Measurements from ENCODE around the gene NCAPD2.
"Not testable (repeated sequence)": the region's sequence is repeated elsewhere in the genome, so short reads cannot be mapped to it uniquely, and the experiment has no call there.

The NCAPD2 gene

DNA sequence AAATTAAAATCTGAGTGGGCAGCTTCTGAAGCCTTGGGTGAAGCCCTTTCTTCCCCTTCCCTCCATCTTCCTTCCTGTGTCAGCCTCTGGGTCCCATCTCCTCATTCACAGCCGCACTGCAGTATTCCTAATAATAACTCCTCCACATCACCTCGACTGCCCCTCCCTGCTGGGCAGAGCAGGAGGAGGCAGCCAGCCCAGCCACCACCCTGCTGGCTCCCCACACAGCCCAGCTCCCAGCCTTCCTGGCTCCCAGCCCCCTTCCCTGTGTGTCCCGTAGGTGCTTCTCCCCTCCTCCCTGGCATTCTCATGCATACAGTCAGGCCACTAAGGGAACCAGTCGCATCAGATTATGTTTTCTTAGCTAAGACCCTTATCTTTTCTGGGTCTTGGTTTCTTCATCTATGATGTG, 58.2 kb downstream of the NCAPD2 start:
- Histone ChIP-seq H3K27ac (ENCODE audit: low read depth, low read length) (no peak overlapping the region), H3K4me3 (ENCODE audit: low read depth, low read length) (no peak overlapping the region), H3K36me3 (ENCODE audit: control insufficient read depth, insufficient read depth, low read length) (peaks cover 47% of the 10 kb centered on the region), H3K27me3 (ENCODE audit: control insufficient read depth, insufficient read depth, low read length) (no peaks in the 10 kb centered on the region), H3K9me3 (ENCODE audit: control insufficient read depth, insufficient read depth, low read depth, low read length) (no peaks in the 10 kb centered on the region), H3K9ac (ENCODE audit: low read length) (no peak overlapping the region), H3K4me1 (ENCODE audit: control insufficient read depth, insufficient read depth, low read length) (peaks cover 20% of the 10 kb centered on the region)

GRCh38 chr12:6553051-6553868, 59.4 kb downstream of the NCAPD2 start:
- Histone ChIP-seq H3K36me3 (ENCODE audit: control insufficient read depth, insufficient read depth, low read length) (peaks cover 44% of the 10 kb centered on the region), H3K9me3 (ENCODE audit: control insufficient read depth, insufficient read depth, low read depth, low read length) (no peaks in the 10 kb centered on the region), H3K27me3 (ENCODE audit: control insufficient read depth, insufficient read depth, low read length) (no peaks in the 10 kb centered on the region), H3K4me1 (ENCODE audit: control insufficient read depth, insufficient read depth, low read length) (peaks cover 20% of the 10 kb centered on the region), H3K27ac (ENCODE audit: low read depth, low read length) (no peak overlapping the region), H3K4me3 (ENCODE audit: low read depth, low read length) (no peak overlapping the region; the same call in 1 of the 2 replicates), H3K9ac (ENCODE audit: low read length) (no peak overlapping the region)

- Histone ChIP-seq H3K4me1 (ENCODE audit: control insufficient read depth, insufficient read depth, low read length) (peaks cover 20% of the 10 kb centered on the region), H3K4me3 (ENCODE audit: low read depth, low read length) (peak overlapping the region; percentile 85), H3K27ac (ENCODE audit: low read depth, low read length) (no peak overlapping the region), H3K9me3 (ENCODE audit: control insufficient read depth, insufficient read depth, low read depth, low read length) (no peaks in the 10 kb centered on the region), H3K36me3 (ENCODE audit: control insufficient read depth, insufficient read depth, low read length) (peaks cover 40% of the 10 kb centered on the region), H3K27me3 (ENCODE audit: control insufficient read depth, insufficient read depth, low read length) (no peaks in the 10 kb centered on the region), H3K9ac (ENCODE audit: low read length) (peak overlapping the region; percentile 65)
Observed at GRCh38 chr12:6554168-6555017, 60.5 kb downstream of the NCAPD2 start.

GRCh38 chr12:6555018-6555691, 61.3 kb downstream of the NCAPD2 start:
- Histone ChIP-seq H3K36me3 (ENCODE audit: control insufficient read depth, insufficient read depth, low read length) (peaks cover 41% of the 10 kb centered on the region), H3K4me1 (ENCODE audit: control insufficient read depth, insufficient read depth, low read length) (peaks cover 20% of the 10 kb centered on the region), H3K9ac (ENCODE audit: low read length) (peak overlapping the region; percentile 65), H3K9me3 (ENCODE audit: control insufficient read depth, insufficient read depth, low read depth, low read length) (no peaks in the 10 kb centered on the region), H3K27ac (ENCODE audit: low read depth, low read length) (no peak overlapping the region), H3K27me3 (ENCODE audit: control insufficient read depth, insufficient read depth, low read length) (no peaks in the 10 kb centered on the region), H3K4me3 (ENCODE audit: low read depth, low read length) (peak overlapping the region; percentile 85)

- not testable (repeated sequence) for H3K4me3 ChIP-seq (ENCODE audit: low read depth, low read length); H3K9ac ChIP-seq (ENCODE audit: low read length); H3K9me3 ChIP-seq (ENCODE audit: control insufficient read depth, insufficient read depth, low read depth, low read length); H3K27me3 ChIP-seq (ENCODE audit: control insufficient read depth, insufficient read depth, low read length); H3K27ac ChIP-seq (ENCODE audit: low read depth, low read length)
- H3K36me3 ChIP-seq (ENCODE audit: control insufficient read depth, insufficient read depth, low read length): peaks cover 43% of the 10 kb centered on the region
- peaks cover 20% of the 10 kb centered on the region for H3K4me1 ChIP-seq (ENCODE audit: control insufficient read depth, insufficient read depth, low read length)
Observed at GRCh38 chr12:6556496-6556817, 62.6 kb downstream of the NCAPD2 start.

DNA sequence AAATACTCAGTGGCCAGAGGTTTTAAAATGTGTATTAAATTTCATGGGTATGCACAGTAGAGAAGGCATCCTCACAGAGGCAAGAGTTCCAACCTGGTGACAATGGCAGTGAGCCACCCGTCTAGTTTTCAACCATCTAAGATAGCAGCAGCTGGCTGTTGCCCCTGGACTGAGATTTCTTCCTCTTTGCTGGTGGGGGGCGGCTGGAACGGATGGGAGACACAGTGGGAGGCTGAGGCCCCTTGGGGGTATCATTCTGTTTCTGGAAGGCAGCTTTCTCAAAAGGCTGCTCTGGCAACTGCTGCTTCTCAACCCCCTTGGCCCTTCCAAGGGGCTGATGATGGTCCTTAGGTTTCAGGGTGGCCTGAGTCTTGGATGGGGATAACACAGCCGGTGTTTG, 63.0 kb downstream of the NCAPD2 start:
- H3K9ac ChIP-seq (ENCODE audit: low read length): no peak overlapping the region
- peaks cover 47% of the 10 kb centered on the region for H3K36me3 ChIP-seq (ENCODE audit: control insufficient read depth, insufficient read depth, low read length)
- no peak overlapping the region for H3K4me3 ChIP-seq (ENCODE audit: low read depth, low read length)
- H3K9me3 ChIP-seq (ENCODE audit: control insufficient read depth, insufficient read depth, low read depth, low read length): no peaks in the 10 kb centered on the region
- no peak overlapping the region for H3K27ac ChIP-seq (ENCODE audit: low read depth, low read length)
- H3K4me1 ChIP-seq (ENCODE audit: control insufficient read depth, insufficient read depth, low read length): peaks cover 20% of the 10 kb centered on the region
- H3K27me3 ChIP-seq (ENCODE audit: control insufficient read depth, insufficient read depth, low read length): no peaks in the 10 kb centered on the region

GRCh38 chr12:6558014-6558760, 64.3 kb downstream of the NCAPD2 start:
- not testable (repeated sequence) for H3K9ac ChIP-seq (ENCODE audit: low read length); H3K4me3 ChIP-seq (ENCODE audit: low read depth, low read length); H3K9me3 ChIP-seq (ENCODE audit: control insufficient read depth, insufficient read depth, low read depth, low read length); H3K27me3 ChIP-seq (ENCODE audit: control insufficient read depth, insufficient read depth, low read length); H3K27ac ChIP-seq (ENCODE audit: low read depth, low read length)
- peaks cover 11% of the 10 kb centered on the region for H3K4me1 ChIP-seq (ENCODE audit: control insufficient read depth, insufficient read depth, low read length)
- H3K36me3 ChIP-seq (ENCODE audit: control insufficient read depth, insufficient read depth, low read length): peaks cover 61% of the 10 kb centered on the region

- Histone ChIP-seq H3K36me3 (ENCODE audit: control insufficient read depth, insufficient read depth, low read length) (peaks cover 70% of the 10 kb centered on the region), H3K4me3 (ENCODE audit: low read depth, low read length) (no peak overlapping the region), H3K9ac (ENCODE audit: low read length) (no peak overlapping the region), H3K27me3 (ENCODE audit: control insufficient read depth, insufficient read depth, low read length) (no peaks in the 10 kb centered on the region), H3K9me3 (ENCODE audit: control insufficient read depth, insufficient read depth, low read depth, low read length) (no peaks in the 10 kb centered on the region), H3K4me1 (ENCODE audit: control insufficient read depth, insufficient read depth, low read length) (peaks cover 5% of the 10 kb centered on the region), H3K27ac (ENCODE audit: low read depth, low read length) (no peak overlapping the region)
Observed at GRCh38 chr12:6559500-6559899, 65.6 kb downstream of the NCAPD2 start.

GRCh38 chr12:6560501-6561205, 66.8 kb downstream of the NCAPD2 start:
- no peaks in the 10 kb centered on the region for H3K4me1 ChIP-seq (ENCODE audit: control insufficient read depth, insufficient read depth, low read length)
- H3K27me3 ChIP-seq (ENCODE audit: control insufficient read depth, insufficient read depth, low read length): no peaks in the 10 kb centered on the region
- H3K9ac ChIP-seq (ENCODE audit: low read length): no peak overlapping the region
- no peak overlapping the region for H3K4me3 ChIP-seq (ENCODE audit: low read depth, low read length)
- H3K36me3 ChIP-seq (ENCODE audit: control insufficient read depth, insufficient read depth, low read length): peaks cover 81% of the 10 kb centered on the region
- H3K9me3 ChIP-seq (ENCODE audit: control insufficient read depth, insufficient read depth, low read depth, low read length): no peaks in the 10 kb centered on the region
- H3K27ac ChIP-seq (ENCODE audit: low read depth, low read length): no peak overlapping the region

DNA sequence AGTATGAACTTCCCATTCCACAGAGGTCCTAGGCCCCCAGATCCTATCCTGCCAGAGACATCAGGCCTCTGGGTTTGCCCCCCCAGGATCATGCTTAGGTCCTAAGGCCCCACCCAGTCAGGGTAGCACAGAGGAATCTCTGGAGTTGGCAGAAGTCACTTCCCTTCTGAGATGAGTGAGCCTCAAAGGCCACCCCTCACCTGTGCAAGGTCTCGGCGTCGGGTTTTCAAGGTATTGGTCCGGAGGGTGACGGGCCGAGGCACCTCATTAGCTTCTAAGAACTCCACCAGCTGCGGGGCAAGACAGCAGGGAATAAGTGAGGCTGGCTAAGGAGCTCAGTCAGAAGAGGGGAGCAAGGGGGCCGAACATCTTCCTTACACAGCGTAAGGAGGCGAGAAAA, 69.0 kb downstream of the NCAPD2 start:
- Histone ChIP-seq H3K4me3 (ENCODE audit: low read depth, low read length) (no peak overlapping the region), H3K9ac (ENCODE audit: low read length) (no peak overlapping the region), H3K27ac (ENCODE audit: low read depth, low read length) (no peak overlapping the region), H3K9me3 (ENCODE audit: control insufficient read depth, insufficient read depth, low read depth, low read length) (no peaks in the 10 kb centered on the region), H3K27me3 (ENCODE audit: control insufficient read depth, insufficient read depth, low read length) (no peaks in the 10 kb centered on the region), H3K36me3 (ENCODE audit: control insufficient read depth, insufficient read depth, low read length) (peaks cover 84% of the 10 kb centered on the region), H3K4me1 (ENCODE audit: control insufficient read depth, insufficient read depth, low read length) (peaks cover 4% of the 10 kb centered on the region; the same call in 1 of the 2 replicates)

Measured in HUES6 (cell line).